GM12865 (cell line): ENCODE results near the gene CLDN22.

Source experiments
- DNase-seq: peaks from one replicate; pipeline ENCODE4 v3.0.0; 2010; ENCODE audit warnings: low read depth
- H3K4me3 ChIP-seq: 2 replicates; pipeline ENCODE4 v1.5.1; 2011; ENCODE audit warnings: mild to moderate bottlenecking, low read depth, low read length, control low read depth
- CTCF ChIP-seq: IDR thresholded peaks from 2 replicates; pipeline ENCODE4 v1.5.1; 2011; ENCODE audit warnings: low read length, control low read depth, low read depth, inconsistent platforms; ENCODE audit not compliant: insufficient read depth; ENCODE audit errors: missing control alignments

CLDN22 gene

DNA sequence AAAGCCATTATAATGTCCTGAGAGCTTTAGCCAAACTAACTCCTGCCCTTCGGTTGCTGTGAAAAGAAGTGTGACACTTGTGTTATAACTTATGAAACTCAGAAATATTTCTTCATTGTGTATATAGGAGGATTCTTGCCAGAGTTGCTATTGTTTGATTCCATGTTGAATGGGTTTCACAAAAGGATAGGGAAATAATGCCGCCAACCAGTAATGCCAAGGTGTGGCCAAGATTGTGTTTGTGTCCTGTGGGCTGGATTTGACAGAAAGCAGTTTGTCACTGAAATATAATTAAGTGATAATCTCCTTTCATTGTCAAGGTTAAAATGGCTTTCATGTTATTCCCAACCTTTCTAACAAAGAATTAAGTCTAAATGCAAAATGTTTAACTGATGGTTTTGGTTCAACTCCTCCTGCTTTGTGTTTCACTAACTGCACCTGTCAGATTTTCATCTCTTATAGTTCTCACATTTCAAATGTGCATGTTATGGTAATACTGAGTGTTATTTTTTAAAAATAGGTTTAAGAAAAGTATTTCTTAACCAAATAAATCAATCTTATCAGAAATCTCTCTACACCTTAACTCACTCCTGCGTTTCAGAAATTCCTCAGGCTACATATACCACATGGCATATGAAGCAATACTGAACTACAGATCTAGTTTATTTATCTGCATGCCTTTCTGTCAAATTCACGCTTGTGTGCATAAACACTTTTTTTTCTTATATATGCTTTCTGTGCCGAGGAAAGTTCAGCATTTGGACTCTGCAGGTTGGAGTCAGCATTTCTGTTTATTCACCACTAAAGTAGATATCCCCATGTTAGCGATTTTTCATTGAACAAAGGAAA lies at the start of gene CLDN22:
TSS of gene CLDN22 (minus strand) at position 66 of the 849 bp plus-strand sequence. CDS start at position 8, 58 bp downstream.
- TF ChIP-seq CTCF, result no peak
- H3K4me3 ChIP-seq, result no peak within 1 kb of the TSS
- no peak for DNase-seq

DNA sequence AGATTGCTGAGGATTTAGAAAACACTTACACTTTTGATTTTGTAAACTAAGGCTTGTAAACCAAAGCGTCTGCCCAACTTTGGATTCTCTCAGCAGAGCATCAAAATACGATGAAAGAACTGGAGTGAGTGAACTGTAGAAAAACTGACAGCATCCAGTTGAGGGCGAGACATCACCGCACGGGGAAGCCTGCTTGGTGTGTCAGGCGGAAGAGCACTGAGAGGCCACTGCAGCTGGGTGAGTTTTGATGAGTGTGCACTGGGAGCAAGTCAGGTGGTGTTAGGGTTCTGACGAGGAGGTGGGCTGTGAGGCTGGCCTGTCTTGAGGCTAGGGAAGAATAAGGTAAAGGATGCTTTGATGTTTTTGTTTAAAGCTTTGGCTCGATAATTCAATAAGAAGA lies 49.0 kb upstream of the CLDN22 start:
- no peak for DNase-seq
- no peak overlapping the region for H3K4me3 ChIP-seq
- TF ChIP-seq CTCF, result no peak

DNA sequence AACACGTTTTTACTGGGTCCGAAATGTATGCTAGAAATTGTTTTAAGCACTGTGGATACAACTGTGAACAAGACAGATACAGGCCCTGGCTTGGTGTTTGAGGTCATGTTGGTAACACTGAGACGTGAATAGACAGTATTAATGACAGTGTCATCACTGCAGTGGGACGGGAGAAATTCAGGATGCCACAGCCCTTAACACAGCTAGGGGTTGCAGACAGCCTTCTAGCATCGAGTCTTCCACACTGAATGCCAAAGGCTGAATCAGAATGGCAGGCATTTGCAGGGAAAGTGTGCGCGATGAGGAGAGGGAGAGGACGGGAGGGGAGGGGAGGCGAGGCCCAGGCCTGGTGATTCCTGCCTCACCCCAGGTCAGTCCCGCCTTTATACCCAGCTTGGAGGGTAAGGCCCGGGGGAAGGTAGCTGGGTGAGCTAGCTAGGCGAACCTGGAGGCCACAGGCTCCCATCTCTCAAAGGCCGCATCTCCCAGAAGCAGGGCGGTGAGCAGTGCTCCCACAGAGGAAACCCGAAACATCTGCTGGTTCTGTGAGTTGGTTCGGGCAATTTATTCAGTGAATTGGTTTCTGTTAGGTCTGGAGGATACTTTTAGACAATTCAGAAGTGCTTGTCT lies 46.2 kb upstream of the CLDN22 start:
- no peak overlapping the region for H3K4me3 ChIP-seq
- no peak for TF ChIP-seq CTCF
- DNase-seq, result no peak

- DNase-seq, result no peak
- H3K4me3 ChIP-seq, result no peak overlapping the region
- TF ChIP-seq CTCF, result no peak
These were observed 43.9 kb upstream of the CLDN22 start for GRCh38 chr4:183364025-183364424.

DNA sequence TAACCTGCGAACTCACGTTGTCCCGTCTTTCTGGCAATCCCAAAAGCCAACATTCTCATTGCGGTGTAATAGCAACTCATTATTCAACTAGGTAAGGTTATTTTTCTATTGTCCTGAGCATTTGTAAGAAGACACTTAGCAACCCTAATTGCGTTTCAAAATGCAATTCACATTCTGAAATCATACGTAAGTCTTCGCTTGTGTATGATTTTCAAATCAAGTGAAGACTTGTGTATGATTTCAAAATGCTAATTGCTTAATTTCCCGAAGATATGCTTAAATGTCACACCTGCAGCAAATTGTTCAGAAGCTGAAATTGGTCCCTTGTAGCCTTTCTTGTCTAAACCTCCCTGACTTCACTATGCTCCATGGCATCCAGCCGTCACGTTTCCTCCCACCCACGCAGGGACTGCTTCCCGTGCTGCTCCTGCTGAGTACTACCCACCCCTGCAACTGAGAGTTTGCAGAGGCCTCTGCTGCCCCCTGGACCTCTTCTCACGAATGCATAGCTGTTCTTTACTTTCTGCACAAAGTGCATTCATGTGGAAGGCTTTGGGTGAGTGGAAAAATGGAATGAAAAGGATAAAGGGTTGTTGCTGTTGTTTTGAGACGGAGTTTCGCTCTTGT lies 43.0 kb upstream of the CLDN22 start:
- no peak for TF ChIP-seq CTCF
- no peak for DNase-seq
- H3K4me3 ChIP-seq, result no peak overlapping the region

- no peak for DNase-seq
- H3K4me3 ChIP-seq, result no peak overlapping the region
- no peak for TF ChIP-seq CTCF
These were observed 42.0 kb upstream of the CLDN22 start for GRCh38 chr4:183362036-183362435.
